ENCODE data around the gene MBD6.

Gene MBD6

GRCh38 chr12:57522011-57522886 lies at the start of gene MBD6:
Gene MBD6 (plus strand): TSS chr12:57522824. CDS start chr12:57524304, 1,480 bp downstream.
- Histone ChIP-seq H3K27ac (peak within 1 kb of the TSS; percentile 95 to 100), H3K27me3 (no peaks in the 10 kb centered on the region), H3K4me3 (peak within 1 kb of the TSS; percentile 62 to 87), H3K36me3 (peaks cover 26 to 43% (median 37%) of the 10 kb centered on the region in 3 donors), H3K4me1 (peaks cover 4 to 71% (median 64%) of the 10 kb centered on the region in 4 donors), H3K9me3 (no peaks in the 10 kb centered on the region)
- TF ChIP-seq CTCF (IDR thresholded peaks at IDR 0.05) = no peak
- intact Hi-C loops (cut with DNase I; ENCODE audit: low total_unique reads) = loop anchor here (10.0 kb wide), 1 partner anchor 93 kb away; the partner anchor contains the start of gene ARHGEF25
- peak; percentile 90 to 97 for DNase-seq

- no peak for TF ChIP-seq CTCF (IDR thresholded peaks at IDR 0.05)
- Histone ChIP-seq H3K4me1 (peaks cover 0 to 19% (median 14%) of the 10 kb centered on the region in 4 donors), H3K4me3 (no peak overlapping the region), H3K36me3 (no peaks in the 10 kb centered on the region), H3K9me3 (no peaks in the 10 kb centered on the region), H3K27me3 (peaks cover 0 to 76% of the 10 kb centered on the region in 2 donors), H3K27ac (no peak overlapping the region)
- no peak for DNase-seq
- intact Hi-C loops (cut with DNase I; ENCODE audit: low total_unique reads) = no loop called here
Observed at GRCh38 chr12:57473392-57473791, 49.2 kb upstream of the MBD6 start.

- Histone ChIP-seq H3K4me1 (peaks cover 0 to 19% (median 14%) of the 10 kb centered on the region in 4 donors), H3K27me3 (peaks cover 0 to 80% of the 10 kb centered on the region in 2 donors), H3K27ac (no peak overlapping the region), H3K9me3 (no peaks in the 10 kb centered on the region), H3K4me3 (no peak overlapping the region), H3K36me3 (no peaks in the 10 kb centered on the region)
- TF ChIP-seq CTCF (IDR thresholded peaks at IDR 0.05) = no peak
- intact Hi-C loops (cut with DNase I; ENCODE audit: low total_unique reads) = no loop called here
- no peak for DNase-seq
Observed at GRCh38 chr12:57473886-57474285, 48.7 kb upstream of the MBD6 start.

GRCh38 chr12:57474430-57474829 lies 48.2 kb upstream of the MBD6 start:
- peaks cover 0 to 19% (median 14%) of the 10 kb centered on the region in 4 donors for H3K4me1 ChIP-seq
- TF ChIP-seq CTCF (IDR thresholded peaks at IDR 0.05) = no peak
- no peak overlapping the region for H3K4me3 ChIP-seq
- H3K27me3 ChIP-seq = peaks cover 0 to 81% of the 10 kb centered on the region in 2 donors
- H3K27ac ChIP-seq = no peak overlapping the region
- H3K9me3 ChIP-seq = no peaks in the 10 kb centered on the region
- H3K36me3 ChIP-seq = no peaks in the 10 kb centered on the region
- no peak for DNase-seq
- intact Hi-C loops (cut with DNase I; ENCODE audit: low total_unique reads) = no loop called here

- no peaks in the 10 kb centered on the region for H3K9me3 ChIP-seq
- H3K27me3 ChIP-seq = peaks cover 0 to 81% of the 10 kb centered on the region in 2 donors
- no peak for DNase-seq
- intact Hi-C loops (cut with DNase I; ENCODE audit: low total_unique reads) = no loop called here
- H3K4me3 ChIP-seq = peak overlapping the region in 1 of 2 donors; percentile 52
- TF ChIP-seq CTCF (IDR thresholded peaks at IDR 0.05) = no peak
- H3K36me3 ChIP-seq = no peaks in the 10 kb centered on the region
- no peak overlapping the region for H3K27ac ChIP-seq
- peaks cover 0 to 19% (median 14%) of the 10 kb centered on the region in 4 donors for H3K4me1 ChIP-seq
Observed at GRCh38 chr12:57474862-57475261, 47.8 kb upstream of the MBD6 start.
